Middle frontal gyrus (tissue), 1 donor: ENCODE data around the gene TRPV3.
"Not testable (repeated sequence)": the region's sequence is repeated elsewhere in the genome, so short reads cannot be mapped to it uniquely, and the experiment has no call there.

Source experiments
- DNase-seq: peaks from one replicate; pipeline ENCODE4 v3.0.0-alpha.2; 2015; ENCODE audit warnings: low spot score; ENCODE audit errors: extremely low spot score

TRPV3 gene

DNA sequence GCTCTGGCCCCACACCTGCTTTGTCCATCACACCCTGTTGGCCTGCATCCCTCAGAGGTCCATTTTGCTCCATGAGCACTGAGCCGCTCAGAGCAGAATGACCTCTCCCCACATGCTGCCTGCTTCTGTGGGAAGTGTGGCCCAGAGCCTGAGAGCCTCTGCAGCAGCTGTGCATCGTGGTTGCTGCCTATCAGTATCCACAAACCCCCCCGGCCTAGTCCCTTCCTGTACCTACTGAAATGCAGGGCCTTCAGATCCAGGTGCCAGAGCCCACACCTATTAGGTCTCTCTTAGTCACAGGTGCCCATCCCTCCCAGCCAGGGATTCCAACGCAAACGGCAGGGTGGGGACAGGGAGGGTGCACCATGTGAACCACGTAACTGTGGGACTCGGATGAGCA lies 16.6 kb upstream of the TRPV3 start:
- DNase-seq: no peak

DNA sequence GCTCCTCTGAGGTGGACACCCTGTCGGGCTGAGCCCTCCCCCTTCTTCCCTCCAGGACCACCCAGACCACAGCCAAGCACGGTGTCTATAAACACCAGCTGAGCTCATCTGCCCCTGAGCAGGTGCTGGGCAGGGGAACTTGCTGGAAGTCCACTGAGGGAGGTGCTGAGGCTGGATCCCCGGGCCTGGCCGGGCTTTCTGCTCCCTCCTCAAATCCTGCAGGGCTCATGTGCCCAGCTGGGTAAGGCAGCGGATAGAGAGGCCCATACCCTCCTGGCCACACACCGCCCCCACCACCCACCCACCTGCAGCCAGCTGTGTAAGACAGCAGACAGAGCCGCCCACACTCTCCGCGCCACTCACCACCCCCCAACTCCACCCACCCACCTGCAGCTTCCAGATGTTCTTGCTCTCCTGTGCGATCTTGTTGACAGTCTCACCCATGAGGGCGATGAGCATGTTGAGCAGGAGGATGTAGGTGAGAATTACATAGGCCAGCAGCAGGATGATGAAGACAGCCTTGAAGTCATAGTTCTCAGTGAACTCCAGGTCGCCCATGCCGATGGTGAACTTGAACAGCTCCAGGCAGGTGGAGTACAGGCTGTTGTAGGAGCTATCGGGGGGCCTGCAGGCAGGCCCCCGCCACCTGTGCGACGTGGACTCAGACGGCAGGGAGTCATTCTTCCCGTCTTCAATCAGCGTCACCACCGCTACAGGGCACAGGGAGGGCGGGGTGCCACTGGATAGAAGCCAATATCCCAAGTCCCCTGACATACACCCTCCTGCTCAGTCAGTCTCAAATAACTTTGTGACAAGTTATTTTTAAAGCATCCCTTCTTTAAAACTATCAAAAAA lies 15.9 kb upstream of the TRPV3 start:
- no peak for DNase-seq

DNA sequence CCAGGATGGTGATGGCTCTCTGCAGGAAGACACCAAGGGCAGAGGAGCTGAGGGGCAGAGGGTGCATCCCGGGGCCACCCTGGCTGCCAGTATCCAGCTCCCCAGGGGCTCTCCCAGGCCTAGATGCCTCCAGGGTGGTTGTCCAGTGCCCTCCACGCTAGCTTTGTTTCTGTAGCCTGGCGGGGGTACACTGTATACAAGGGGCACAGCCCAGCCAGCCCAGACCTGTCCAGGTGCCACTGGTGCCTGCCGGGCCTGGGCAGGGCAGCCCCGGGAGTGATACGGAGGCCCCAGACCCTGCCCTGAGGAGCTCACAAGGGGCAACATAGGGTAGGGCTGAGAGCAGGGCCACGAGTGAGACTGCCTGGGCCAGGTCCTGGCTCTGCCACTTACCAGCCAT lies 14.6 kb upstream of the TRPV3 start:
- no peak for DNase-seq

DNA sequence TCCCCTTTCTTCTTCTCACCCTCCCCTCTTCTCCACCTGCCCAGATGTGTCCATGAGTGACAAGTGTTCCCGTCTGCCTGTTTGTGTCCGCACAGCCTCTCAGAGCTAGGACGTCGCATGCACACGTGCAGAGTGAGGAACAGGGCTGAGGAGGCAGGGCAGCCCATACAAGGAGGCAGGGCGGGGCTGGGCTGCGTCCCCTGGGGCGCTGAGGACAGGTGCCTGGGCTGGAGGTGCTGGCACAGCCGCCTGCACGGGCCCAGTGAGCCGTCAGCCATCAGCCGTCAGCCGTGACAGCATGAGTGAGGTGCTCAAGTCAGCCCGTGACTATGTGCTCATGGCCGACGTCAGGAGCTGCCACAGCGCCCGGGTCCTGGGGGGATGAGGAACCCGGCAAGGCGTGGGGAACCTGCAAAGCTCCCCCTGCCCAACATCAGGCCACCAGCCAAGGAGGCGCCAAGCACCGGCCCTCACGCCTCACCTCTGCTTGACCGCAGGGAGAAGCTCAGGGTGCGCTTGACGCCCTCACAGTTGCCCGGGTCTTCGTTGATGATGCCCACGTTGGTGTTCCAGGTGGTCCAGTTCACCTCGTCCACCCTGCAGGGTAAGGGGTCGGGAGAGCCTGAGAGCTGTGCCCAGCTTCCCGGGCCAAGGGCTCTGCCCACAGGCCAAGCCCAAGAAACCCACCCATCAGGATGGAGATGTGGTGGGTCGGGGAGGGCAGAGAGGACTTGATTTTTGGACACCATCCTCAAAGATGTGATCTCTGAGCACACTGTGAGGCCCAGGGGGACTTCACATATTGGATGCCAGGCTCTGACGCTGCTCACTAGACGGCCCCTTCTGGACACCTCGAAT lies 13.7 kb upstream of the TRPV3 start:
- no peak for DNase-seq

DNA sequence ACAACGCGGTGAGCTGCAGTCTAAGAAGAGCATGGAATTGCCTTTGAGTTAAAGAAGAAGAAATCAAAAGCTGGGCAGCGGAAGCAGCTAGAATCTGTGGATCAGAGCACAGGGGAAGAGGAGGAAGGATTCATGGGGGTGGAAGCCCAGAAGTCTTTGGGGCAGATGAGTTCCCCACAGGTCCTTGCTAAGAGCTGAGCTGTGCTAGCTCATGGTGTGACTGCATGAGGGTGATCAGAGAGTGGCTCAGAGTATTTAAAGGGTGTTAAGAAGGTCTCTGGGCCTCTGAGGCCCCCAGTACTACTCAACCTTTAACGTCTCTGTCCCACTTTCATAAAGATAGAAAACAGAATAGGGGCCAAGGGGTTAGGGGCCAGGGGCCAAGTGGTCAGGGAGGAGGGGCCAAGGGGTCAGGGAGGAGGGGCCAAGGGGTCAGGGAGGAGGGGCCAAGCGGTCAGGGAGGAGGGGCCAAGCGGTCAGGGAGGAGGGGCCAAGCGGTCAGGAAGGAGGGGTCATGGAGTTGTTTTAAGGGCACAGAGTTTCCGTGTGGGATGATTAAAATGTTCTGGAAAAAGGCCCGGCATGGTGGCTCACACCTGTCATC lies 12.0 kb upstream of the TRPV3 start:
- DNase-seq: no peak

DNA sequence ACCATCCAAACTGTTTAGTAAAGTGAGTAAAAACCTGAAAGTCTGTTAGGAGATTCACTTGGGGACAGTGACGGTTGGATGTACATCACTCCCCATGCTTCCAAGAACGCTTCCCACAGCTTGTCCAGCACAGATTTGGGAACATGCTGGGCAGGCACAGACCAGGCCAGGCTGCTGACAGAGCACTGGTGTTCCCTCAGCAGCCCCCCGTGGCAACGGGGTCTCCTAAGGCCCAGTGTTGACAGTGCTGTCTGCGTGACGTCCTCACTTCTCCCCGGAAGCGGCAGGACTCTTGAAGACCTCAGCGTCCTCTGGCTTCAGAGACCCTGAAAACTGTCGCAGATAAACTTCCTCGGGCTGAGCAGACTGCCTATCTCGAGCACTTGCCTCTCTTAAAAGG lies 8.9 kb upstream of the TRPV3 start:
- DNase-seq: no peak

DNA sequence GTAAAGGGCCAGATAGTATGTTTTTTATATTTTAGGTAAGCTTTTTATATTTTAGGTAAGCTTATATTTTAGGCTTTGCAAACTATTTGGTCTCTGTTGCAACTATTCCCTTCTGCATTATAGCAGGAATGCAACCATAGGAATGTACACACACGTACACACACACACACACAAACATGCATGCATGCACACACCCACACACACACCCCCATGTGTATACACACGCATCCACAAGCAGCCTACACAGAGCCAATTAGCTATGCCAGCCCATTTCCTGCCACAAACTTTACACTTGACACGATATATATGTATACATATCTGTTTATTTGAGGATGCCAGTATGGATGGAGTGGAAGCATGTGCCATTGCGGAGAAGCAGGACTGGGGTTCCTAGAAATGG lies 7.5 kb upstream of the TRPV3 start:
- no peak for DNase-seq

DNA sequence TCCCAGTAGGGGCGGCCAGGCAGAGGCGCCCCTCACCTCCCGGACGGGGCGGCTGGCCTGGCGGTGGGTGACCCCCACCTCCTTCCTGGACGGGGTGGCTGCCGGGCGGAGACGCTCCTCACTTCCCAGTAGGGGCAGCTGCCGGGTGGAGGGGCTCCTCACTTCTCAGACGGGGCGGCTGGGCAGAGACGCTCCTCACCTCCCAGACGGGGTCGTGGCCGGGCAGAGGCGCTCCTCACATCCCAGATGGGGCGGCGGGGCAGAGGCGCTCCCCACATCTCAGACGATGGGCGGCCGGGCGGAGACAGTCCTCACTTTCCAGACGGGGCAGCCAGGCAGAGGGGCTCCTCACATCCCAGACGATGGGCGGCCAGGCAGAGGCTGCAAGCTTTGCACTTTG lies 6.6 kb upstream of the TRPV3 start:
- not testable (repeated sequence) for DNase-seq

DNA sequence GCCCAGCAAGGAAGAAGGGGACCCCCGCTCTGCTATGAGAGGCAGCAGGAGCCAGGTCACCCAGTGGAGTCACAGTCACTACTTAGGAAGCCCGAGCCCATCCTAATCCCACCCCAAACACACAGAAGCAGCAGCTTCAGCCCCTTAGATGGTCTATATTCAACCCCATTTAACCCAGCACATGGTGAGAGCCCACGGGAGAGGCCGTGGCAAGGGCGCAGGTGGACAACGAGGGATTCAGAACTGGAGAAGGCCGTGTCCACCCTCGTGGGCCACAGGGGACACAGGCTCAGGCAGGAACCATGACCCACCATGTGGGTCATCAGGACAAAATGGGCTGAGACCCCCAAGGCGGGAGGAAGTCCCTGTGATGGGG lies 1.6 kb upstream of the TRPV3 start:
- no peak for DNase-seq

DNA sequence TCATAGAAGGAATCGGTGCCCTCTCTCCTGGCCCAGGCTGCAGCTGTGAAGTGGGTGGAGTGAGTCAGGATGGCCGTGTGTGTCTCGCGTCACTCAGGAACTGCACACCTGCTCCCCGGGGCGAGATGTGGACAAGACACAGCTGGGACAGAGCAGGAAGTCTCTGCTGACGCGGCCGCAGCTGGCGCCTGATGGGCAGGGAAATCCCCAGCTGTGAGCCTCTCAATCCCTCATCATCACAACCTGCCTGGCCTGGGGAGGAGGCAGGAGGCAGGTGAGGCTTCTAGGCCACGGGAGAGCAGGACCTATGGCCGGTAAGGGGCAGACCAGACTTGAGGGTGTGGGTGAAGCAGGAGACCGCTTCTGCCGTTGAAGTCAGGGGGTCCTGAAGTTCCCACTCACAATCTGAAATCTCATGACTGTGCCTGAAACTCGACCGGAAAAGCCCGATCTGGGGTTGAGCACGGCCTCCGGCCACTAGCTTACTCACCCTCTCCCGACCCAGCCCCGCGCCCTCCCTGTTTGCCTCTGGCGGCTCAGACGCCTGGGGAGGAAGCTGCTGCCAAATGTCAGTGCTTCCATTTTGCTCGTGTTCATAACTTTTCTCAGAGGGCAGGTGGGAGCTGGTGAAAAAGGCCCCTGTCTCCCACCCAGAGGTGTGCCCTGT lies 1.1 kb upstream of the TRPV3 start:
- no peak for DNase-seq

DNA sequence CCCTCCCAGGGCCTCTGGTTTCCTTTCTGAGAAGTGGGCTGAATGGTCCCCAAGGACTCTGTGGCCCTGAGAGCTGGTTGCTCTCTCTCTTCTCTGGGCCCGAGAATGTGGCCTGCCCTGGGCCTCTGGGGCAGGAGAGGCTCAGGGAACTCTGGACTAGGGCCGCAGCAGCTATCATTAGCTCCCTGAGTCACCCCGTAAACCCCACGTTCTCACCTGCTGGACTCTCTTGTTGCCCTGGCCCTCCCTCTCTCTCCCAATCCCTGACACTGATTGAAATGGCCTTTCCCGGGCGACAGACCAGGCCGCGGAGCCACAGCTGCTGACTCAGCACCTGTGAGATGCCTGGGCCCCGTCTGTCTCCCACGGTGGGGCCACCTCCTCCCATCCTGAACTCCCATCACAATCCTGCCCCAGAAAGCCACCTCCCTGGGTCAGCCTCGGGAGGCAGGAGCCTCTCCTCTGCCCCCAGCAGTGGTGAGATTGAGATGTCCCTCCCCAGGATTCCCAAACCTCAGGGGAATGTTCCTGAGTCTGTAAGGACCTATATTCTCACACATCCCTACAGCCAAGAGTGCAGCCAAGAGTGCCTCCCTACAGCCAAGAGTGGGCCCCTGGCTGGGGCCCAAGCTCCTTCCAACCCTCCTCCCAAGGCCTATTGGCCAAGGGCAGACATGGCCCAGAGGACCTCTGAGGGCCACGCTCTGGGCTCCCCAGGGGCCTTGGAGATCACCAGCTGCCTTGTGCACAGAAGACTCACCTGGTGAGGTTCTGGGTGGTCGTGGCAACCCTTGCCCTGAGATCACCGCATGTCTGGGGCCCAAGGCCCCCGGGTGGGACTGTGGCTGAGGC lies 470 bp downstream of the TRPV3 start:
- DNase-seq: no peak

DNA sequence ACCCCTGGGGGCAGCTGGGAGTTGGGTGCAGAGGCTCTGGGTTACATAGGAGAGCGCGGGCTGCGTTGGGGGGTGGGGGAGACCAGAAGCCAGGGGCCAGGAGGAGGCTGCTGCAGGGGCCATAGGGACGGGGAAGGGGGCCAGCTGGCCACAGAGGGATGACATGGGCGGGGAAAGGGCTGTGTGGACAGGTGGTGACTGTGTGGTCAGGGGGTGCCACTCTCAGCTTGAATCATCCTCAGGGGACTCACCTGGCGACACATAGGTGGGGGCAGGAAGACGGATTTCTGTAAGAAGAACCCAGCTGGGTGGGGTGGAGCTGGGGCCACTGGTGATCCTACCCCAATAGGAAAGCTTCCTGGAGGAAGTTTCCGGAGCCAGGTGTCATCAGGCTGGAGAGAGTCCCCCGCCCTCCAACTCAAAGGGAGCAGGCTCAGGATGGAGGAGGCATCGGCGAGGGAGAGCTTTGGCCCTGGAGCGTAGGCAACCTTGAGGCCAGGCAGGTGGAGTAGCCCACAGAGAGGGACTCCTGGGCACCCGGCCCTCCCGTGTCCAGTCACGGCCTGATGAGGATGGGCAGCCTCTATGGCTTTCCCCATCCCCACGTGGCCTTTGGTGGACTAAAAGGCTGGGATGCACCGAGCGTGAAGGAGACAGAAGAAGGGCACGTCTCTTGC lies 1.2 kb downstream of the TRPV3 start:
- DNase-seq: no peak

DNA sequence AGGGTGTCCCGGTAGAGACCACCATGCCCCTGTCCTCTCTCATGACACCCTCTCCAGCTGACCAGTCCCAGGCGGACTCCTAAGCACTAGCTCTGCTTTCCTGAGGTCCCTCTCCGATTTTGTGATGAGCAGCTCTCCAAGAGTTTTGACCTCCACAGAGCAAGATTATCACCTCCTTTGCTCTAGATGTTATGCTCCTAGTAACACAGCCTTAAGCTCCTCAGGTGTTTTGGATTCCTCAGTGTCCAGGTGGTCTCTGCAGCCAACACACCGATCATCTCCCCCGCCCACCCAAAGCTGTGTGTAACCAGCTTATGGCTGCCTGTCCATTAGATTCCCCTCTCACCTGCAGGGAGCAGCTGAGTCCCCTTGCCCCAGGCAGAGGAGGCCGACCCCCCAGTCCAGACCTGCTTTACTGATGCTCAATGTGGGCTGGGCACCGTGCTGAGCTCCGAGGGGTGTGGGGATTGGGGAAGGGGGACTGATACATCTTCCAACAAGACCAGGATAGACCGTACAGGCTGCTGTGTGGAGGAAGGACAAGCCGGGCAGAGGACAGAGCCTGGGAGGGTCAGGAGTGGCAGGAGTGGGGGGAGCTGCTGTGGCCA lies 2.3 kb downstream of the TRPV3 start:
- no peak for DNase-seq

DNA sequence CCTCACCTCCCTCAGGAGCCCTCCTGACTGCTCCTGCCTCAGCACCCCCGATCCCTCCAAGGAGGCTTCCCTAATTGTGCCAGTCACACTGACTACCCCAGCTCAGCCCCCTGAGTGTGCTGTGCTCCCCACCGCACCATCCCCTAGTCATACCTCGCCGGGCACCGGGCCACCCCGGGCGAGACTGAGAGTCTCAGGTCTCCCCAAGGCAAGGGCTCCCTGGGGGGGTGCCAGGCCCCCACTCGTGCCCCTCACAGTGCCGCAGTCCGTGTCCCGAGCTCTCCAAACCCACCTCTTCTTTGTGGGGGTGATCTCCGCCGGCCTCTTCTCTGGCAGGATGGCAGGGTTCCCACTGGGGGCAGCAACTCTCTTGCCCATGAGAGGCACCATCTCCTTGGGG lies 3.2 kb downstream of the TRPV3 start:
- DNase-seq: no peak

DNA sequence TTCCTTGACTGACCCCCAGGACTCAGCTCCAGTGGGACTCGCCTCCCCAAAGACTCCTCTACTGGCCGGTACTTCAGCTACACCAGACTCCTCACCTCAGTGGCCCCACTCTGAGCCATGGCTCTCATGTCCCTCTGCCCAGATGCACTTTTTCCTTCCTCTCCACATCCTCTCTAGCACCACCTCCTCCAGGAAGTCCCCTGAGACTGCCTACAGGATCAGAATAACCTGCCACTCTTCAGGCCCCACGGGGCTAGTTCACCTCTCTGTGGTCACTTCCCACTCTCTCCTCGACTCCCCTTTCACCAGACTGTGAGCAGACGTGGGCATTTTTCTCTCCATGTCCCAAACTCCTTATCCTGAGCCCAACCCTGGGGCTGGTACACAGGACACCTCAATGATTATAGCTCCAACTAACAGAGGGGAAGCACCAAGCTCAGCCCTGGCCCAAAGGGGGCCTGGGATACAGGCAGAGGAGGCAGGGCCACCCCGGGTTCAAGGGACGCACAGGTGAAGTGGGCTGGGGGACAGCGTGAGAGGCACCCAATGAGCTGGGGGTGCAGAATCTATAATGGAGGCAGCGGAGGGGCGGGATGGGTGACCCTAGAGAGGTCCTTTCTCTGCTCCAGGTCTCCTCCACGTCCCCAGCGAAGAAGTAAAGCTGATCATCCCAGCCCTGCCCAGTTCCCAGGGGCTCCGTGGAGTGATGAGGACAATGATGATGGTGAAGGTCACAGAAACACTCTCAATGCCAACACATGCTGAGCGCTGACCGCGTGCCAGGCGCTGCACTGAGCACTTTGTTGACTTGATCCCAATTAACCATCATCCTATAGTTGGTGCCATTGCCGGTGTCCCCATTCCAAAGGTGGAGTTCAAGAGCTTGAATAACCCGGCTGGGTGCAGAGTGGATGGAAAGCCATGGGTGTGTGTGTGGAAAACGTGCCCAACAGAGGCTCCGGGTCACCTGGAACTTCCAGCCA lies 3.9 kb downstream of the TRPV3 start:
- no peak for DNase-seq

DNA sequence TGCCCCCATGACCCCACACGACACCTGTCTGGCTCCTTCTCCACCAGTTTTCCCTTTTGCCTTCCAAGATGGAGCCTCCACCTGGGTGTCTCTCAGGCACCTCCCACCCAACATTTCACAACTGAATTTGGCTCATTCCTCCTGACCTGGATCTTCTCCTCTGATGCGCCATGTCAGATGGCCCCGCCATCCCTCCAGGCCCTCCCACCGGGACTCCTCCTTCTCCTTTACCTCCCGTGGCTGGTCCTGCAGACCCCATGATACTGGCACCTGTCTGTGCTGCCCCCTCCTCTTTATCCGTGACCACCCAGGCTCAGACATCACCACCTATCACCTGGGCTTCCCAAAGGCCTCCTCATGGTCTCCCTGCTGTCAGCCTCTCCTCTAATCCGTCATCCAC lies 4.7 kb downstream of the TRPV3 start:
- no peak for DNase-seq

DNA sequence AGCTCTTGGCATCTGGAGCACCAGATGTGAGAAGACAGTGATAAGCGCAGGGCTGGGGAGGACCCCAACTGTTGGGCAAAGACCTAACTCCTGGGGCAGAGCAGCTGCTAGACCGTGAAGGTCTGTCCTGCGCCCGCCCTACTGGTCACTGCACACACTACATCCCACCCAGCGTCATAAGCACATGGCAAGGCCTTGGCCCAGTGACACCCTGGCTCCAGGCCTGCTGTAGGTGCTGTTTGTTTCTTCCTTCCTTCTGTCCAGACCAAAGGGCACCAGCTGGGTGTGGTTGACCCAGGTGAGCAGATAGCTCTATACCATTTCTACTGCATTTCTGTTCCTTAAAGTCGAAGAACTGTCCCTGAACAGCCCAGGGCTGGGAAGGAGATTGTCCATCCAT lies 6.4 kb downstream of the TRPV3 start:
- DNase-seq: no peak

DNA sequence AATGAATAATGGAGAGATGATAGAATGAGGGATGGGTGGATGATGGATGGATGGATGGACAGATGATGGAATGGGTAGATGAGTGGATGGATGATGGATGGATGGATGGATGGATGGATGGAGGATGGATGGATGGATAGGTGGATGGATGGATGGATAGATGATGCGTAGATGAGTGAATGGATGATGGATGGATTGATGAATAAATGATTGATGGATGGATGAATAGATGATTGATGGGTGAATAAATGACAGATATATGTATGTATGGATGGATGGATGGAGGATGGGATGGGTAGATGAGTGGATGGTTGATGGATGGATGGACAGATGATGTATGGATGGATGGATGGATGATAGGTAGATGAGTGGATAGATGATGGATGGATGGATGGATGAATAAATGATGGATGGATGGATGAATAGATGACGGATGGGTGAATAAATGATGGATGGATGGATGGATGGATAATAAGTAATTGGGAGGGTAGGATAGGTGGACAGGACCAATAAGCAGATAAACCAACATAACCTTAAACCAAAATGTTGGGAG lies 7.9 kb downstream of the TRPV3 start:
- no peak for DNase-seq
